ENCODE data around the gene PRKCZ.

Gene PRKCZ

DNA sequence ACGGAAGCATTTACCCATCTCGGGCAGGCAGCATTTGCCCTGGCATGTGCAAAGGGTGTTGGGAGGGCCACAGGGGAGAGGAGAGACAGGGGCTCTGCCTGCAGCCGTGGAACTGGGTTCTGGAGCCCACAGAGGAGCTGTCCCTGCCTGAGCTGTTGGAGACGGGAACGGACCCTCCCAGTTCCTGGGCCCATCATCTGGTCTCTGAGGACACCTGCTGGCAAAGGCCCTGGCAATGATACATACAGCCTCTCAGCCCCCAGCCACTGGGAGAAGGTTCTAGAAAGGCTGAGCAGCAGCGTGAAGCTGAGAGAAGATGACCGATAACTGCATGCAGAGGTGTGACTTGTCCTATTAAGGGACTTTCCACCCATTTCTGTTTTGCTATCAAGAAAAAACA, 113.0 kb downstream of the PRKCZ start:
- no peak for DNase-seq

DNA sequence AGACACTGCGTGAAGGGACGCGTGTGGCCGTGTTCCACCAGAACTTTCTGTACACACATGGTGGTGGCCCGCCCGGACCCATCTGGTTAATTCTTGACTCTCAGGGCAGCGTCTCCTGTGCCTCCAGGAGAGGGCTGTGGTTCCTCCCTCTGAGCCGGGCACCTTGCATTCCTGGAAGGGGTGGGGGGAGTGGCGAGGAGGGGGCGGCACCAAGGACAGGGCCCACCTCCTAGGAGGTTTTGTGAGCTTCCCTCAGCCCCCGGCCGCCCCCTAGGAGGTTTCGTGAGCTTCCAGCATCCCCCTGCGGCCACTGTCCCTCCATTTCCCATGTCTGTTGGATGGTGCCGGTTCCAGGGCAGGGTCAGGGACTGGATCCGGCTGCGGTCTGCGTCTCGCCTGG, 115.4 kb downstream of the PRKCZ start:
- no peak for DNase-seq

DNA sequence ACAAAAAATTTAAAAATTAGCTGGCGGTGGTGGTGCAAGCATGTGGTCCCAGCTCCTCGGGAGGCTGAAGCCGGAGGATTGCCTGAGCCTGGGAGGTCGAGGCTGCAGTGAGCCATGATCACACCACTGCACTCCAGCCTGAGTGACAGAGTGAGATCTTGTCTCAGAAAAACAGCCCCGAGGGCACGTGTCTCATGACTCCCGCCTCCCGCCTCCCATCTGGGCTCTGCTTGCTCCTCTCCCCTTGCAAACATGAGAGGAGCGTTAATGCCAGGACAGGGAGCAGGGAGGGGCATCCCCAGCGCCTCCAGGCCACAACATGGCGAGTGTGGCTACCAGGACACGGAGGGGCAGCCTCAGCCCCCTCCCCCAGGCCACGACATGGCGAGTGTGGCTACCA, 116.0 kb downstream of the PRKCZ start:
- no peak for DNase-seq

DNA sequence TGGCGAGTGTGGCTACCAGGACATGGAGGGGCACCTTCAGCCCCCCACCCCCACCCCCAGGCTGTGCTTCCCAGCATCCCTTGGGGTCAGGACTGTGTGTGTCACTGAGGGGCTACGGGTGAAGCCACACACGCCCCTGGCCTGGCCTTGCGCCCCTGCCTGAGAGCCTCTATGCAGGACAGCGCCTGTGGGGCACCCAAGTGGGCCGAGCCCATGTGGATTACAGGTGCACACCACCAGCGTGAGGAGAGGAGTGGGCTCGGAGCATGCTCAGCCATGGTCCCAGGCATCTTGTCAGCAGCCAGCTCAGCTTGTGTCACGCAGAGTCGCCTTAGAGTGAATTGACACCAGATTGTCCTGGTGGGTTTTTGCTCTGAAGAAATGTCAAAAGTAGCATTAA, 116.5 kb downstream of the PRKCZ start:
- DNase-seq, result no peak

DNA sequence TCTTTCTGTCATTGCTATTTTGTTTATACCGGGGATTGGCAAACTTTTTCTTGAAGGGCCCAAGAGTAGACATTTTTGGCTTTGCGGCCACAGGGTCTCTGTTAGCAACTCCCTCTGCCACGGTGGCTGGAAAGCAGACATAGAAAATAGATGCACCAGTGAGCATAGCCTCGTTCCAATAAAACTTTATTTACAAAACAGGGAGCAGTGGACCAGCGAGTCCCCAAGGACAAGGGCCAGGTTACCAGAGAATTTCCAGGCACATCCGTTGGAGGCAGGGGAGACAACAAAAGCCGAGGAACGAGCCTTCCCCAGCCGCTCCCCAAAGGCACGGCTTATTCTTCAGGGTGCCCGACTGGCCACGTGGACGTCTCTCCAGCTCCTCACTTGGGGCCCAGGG, 117.9 kb downstream of the PRKCZ start:
- no peak for DNase-seq

DNA sequence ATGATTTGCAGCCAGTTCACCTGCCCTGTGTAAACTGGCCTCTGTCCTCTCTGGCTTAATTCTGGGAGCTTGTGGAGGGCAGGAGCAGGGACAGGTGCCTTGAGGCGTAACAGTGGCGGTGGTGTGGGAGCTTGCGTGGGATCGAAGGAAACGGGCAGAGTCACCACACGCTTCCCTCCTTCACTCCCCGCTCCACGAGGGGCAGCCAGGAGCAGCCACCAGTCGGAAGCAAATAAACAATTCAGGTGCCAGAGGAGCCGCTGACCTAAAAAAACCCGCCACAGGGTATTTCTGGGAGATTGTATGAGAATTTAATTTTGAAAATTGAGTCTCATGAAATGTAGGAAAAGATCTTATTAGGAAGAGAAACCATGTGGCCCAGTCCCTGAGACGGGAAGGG, 118.3 kb downstream of the PRKCZ start:
- no peak for DNase-seq

DNA sequence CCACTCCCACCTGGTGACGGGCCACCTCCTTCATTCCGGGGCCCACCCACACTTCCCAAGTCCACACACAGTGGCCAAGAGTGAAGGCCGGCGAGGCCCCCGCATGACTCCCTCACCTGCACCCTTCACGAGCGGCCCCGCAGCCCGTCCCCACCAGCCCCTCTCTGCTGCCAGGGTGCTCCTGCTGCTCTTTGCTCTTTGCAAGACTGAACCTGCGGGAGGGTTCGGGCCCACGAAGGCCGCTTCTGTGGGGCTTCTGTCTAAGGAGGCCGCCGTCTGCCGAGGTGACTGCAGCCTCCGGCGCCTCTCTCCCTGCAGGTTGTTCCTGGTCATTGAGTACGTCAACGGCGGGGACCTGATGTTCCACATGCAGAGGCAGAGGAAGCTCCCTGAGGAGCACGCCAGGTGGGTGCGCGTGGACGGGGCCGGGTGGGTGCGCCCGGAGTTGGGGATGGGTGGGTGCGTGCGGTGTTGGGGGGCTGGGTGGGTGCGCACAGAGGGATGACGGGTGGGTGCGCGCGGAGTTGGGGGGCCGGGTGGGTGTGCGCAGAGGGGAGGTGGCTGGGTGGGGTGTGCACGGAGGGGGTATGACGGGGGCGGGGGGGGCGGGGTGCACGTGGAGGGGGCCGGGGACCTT, 119.1 kb downstream of the PRKCZ start:
- DNase-seq, result no peak

DNA sequence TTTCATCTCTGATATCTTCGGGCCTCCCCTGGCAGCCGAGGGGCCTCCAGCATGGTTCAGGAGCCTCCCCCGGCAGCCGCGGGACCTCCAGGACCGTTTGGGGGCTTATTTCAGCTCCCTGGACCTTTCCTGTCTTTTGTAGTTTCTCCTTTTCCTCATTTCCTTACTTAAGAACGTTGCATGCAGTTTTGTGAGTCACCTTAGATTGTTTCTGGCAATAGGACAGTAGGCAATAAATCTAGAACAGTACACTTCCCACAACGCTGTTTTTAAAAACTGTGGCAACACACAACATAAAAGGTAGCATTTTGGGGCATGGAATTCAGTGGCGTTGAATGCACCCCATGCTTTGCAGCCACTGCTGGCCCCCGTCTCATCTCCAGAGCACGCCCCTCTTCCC, 120.0 kb downstream of the PRKCZ start:
- DNase-seq, result no peak

DNA sequence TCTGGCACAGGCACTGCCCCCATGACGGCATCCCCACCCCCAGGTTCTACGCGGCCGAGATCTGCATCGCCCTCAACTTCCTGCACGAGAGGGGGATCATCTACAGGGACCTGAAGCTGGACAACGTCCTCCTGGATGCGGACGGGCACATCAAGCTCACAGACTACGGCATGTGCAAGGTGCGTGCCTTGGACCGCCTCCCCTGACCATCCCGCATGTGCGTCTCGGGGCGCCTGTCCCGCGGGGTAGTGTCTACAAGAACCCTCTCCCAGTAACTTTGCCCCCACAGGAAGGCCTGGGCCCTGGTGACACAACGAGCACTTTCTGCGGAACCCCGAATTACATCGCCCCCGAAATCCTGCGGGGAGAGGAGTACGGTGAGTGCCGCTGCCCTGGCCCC, 121.8 kb downstream of the PRKCZ start:
- DNase-seq, result no peak

DNA sequence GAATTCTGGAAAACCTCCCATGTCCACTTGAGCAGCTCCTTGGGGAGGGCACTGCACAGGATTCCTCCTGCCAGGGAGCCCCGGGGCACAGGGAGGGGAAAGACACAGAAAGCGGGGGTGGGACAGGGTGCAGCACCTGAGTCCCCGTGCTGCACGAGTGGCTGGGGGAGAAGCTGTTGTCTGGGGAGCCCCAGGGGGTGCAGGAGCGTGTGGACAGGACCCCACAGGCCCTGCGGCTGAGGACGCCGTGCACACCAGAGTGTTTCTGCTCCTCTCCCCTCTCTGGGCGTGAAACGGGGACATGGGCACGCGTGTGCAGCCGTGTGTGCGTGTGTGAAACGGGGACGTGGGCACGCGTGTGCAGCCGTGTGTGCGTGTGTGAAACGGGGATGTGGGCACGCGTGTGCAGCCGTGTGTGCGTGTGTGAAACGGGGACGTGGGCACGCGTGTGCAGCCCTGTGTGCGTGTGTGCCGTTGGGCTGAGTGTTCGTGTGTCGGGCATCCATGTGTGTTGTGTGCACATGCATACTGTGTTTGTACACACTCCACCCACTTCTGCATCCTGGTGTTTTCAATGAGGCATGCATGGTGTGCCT, 122.4 kb downstream of the PRKCZ start:
- no peak for DNase-seq

DNA sequence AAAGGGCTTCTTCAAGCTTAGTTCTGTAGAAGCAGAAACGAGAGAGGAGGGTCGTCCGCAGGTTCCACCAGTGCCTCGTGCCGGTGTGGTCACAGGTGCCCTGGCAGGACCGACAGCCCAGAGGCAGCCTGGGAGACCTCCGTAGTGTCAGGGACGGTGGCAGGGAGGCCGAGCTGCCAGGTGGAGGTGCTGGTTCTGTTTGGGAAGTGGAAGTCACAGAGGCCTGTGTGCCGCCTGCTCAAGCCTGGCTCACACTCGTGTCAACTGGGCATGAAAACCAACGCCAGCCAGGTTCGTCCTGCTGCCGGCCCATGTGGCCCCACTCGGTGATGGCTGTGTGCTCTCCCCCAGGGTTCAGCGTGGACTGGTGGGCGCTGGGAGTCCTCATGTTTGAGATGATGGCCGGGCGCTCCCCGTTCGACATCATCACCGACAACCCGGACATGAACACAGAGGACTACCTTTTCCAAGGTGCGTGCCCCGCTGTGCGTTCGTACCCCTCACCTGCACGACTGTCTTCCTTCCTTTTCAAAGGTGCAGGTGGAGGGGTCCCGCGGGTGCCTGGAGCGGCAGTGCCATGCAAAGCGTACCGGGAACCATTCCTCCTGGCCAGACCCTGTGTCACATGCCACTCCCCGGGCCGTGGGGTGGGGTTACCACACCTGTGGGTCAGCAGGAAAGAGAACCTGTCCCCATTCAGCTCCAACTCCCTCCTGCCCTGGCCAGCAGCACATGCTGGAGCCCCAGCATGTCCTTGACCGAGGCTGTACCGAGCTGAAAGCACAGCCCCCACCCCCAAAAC, 123.5 kb downstream of the PRKCZ start:
- DNase-seq, result no peak

DNA sequence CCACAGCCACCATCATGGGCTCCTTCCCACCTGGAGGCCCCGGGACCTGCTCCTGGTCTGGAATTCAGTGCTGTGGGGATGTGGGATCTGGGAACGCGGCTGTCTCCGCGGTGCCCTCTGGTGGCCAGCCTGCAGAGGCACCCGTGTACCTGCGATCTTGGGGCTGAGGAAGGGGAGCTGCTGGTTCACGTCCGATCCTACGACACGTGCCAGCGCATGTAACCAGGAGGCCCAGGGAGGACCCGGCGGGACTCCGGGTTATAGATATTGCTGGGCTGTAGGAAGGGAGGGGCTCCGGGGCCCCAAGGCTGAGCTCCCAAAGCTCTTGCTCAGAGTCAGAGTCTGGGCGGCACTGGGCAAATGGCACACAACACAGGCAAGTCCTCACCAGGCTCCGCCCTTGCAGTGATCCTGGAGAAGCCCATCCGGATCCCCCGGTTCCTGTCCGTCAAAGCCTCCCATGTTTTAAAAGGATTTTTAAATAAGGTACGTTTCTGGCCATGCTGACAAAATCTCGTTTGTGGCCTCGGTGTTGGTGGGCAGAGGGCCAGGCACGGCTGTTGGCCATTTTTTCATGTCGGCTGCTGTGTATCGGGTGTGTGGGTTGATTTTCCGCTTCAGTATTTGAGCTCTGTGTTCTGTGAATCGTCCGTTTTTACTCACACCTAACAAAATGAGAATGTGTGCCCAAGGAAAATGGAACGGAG, 124.3 kb downstream of the PRKCZ start:
- peak; percentile 59 for DNase-seq

DNA sequence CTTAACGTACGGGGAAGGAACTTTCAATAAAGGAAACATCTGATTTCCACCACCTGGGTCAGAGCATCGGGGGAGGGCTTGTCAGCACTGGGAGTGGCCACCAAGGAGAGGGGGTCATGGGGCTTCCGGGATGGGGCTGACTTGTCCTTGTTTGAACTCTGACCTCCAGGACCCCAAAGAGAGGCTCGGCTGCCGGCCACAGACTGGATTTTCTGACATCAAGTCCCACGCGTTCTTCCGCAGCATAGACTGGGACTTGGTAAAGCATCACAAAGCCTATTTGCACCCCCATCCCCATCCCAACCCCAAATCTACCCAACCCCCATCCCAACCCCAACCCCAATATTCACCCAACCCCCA, 124.8 kb downstream of the PRKCZ start:
- no peak for DNase-seq

DNA sequence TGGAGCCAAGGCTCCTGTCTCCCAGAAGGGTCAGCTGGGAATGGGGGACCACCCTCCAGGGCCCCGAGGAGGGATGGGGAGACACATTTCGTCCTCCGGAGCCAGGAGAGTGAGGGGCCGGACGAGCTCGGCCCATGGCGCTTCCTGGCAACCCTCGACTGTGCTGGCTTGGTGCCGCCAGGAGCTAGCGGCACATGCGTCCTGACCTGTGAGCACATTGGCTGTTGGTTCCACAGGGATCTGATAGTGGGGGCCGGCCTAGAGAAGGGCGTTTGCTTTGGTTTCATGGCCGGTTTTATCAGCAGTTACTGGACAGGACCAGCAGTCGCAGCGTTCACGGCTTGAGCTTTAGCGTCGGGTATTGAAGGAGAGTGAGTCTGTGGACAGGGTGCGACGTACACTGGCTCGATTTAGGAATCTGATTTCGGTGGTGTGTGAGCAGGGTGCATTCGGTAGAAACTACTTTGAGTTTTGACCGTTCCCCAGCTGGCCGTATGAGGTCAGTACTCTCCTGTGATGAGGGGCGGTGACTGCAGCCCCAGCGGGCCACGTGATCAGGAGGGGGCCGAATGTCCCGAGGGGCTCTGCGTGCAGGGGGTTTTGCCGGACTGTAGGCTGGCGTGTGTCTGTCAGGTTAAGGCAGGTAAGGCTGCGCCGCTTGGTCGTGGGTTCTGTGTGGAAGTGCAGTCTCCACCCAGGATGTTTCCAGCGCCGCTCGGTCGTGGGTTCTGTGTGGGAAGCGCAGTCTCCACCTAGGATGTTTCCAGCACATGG, 125.7 kb downstream of the PRKCZ start:
- DNase-seq, result no peak

DNA sequence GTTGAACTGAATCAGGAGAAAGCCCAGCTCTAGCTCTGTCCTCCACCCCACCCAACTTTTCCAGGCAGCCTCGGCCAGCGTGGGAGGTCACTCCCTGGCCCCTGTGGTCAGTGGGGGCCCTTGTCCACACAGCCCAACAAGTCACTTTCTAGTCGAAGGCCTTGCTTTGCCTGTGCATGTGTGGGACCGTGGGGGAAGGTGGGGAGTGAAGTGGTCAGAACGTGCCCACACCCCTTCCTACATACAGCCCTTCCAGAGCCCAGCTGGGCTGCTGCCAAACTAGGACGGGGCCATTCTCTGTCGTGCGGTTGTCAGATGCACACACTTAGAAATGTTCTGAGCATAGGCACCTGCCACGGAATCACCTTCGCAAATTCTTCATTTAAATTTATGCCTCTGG, 126.4 kb downstream of the PRKCZ start:
- DNase-seq, result no peak

DNA sequence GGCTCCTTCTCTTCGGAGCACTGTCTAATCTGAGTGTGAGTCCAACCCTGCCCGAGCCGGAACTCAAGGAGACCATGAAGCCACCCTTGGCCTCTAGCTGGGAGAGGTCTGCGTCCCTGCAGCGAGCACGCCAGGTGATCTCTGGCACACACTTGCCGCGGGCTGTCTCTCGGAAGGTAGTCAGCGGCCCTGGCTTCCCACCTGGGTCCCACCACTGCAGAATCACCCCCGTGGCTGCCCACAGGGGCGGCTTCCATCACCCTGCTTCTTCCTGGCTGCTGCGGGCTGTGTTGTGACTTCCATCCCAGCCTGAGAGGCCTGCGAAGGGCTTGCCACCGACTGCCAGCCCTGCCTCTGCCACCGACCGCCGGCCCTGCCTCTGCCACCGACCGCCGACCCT, 127.3 kb downstream of the PRKCZ start:
- no peak for DNase-seq

DNA sequence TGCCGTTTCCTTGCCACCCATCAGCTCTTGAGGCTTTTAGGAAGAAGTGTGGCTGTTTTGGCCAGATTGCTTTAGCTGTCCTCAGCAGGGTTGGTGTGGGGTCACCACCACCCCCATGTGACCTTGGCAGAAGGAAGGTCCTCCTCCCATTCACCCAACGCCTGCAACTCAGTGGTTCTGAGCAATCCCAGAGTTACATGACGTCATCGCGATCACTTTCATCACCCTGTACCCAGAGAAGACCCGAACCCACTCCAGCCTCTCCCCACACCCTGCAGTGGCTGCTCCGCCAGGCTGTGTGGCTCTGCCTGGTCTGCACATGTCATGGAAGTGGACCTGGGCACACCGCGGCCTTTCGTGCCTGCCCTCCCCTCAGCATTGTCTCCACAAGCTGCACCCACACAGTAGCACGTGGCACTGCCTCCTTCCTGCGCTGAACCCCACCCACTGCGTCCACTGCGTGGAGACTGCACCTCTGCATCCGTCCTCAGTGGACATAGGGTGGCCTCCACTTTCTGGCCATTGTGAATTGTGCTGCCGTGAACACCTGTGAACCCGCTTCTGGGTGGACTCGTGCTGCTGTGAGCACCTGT, 127.8 kb downstream of the PRKCZ start:
- no peak for DNase-seq

DNA sequence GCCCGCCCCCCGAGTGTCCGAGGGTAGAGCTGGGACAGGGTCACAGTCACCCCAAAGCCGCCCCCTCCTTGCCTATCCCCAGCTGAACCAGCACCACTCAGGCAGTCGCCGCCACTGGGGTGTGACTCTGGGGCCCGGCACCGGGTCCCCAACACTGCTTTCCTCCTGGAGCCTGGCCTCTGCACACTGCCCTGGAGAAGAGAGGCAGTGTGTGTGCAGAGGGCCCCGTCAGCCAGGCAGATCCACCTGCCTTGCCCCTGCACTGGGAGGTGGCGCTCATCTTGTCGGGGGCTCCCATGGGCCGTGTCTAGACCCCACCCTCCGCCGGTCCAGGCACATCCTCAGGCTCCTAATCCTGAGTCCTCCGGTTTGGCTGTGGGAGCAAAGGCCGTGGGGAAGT, 128.7 kb downstream of the PRKCZ start:
- DNase-seq, result no peak

DNA sequence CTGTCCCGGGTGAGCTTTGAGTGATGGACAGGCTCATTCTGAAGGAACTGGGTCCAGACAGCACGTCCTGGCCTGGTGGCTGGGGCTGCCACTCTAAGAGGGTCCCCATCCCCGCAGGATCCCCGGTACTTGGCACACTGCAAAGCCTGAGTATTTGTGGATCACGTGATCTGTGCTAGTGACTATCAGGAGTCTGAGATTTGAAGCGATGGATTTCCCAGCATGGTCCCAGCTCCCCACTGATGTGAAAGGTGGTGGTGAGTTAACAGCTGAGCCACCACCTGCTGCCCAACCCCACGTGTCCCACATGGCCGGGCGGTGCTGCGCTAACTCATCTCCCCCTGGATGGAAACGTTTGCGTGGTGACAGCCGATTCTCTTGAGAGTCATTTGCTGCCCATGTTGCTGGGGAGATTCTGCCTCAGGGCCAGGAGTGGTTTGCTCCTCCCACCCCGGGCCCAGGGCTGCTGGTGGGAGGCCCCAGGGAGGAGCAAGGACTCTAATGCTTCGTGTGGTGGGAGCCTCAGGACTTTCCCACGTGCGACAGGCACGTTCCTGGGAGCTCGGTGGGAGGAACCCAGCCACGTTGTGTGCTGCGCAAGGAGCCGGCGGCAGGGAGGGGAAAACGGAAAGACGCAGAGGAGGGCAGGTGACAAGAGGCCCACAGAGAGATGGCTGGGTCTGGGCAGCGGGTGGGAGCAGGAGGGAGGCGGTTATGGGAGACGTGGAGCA, 129.2 kb downstream of the PRKCZ start:
- DNase-seq, result no peak

DNA sequence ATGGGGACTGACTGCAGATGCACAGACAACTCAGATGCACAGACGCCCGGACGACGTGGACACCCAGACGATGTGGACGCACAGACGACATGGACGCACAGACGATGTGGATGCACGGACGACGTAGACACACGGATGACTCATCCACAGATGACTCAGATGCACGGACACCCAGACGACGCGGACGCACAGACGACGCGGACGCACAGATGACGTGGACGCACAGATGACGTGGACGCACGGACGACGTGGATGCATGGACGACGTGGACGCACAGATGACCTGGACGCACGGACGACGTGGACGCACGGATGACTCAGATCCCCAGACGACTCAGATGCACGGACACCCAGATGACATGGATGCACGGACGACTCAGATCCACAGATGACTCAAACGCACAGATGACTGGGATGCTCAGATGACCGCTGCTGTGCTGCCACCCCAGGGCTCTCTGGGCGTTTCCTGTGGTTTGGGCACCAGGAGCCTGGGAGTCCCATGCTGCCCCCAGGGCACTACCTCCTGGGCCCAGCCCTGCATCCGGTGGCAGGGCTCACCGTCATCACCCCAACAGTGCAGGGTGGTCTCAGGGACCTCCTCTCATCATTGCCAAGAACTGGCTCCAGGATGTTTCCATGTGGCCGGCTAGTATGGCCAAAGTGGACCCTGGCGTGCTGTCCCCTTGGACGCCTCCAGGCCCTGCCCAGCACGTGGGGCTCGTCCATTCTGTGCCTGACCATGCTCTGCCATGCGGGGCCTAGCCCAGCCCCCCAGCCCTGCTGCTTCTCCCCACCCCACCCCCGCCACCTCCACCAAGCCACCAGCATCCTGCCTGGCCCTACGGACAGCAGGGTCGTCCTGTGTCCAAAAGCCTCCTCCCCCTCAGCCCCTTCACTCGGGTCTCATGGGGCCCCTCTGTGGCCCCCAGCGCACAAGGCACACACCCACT, 130.4 kb downstream of the PRKCZ start:
- DNase-seq, result no peak

DNA sequence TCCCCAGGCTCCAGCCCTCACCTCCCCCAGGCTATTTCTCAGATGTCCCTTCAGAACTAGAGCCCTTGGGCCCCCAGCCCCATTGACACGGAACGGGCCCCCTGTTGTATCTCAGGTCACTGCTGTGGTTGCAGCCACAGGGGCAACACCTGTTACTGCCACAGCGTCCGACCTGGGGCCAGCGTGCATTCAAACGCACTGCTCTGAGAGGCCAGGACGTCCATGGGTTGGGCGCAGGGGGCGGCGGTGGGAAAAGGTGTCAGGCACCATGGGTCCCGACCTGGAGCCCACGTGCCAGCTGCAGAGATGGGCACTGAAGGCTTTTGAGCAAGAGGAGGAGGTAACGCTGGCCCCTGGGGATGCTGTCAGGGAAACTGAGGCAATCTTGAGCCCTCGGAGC, 131.1 kb downstream of the PRKCZ start:
- DNase-seq, result no peak
